Osteoblast (primary cell): Measurements from ENCODE around the gene PTBP1. TPM values are rescaled to one million over a fixed set of nuclear protein-coding genes. Genes with fewer than 3 reads are reported as not detected.

Source experiments
- DNase-seq: peaks from one replicate; pipeline ENCODE4 v3.0.0; 2011; ENCODE audit warnings: low spot score, mixed read lengths; ENCODE audit not compliant: insufficient read length; ENCODE audit errors: missing footprints
- H2AFZ ChIP-seq: 2 replicates; pipeline ENCODE4 v1.6.0; 2011; ENCODE audit warnings: mild to moderate bottlenecking, low read length
- H3K27ac ChIP-seq: 2 replicates; pipeline ENCODE4 v1.5.1; 2011; ENCODE audit warnings: mild to moderate bottlenecking, low read depth, low read length, moderate library complexity
- H3K27me3 ChIP-seq: 2 replicates; pipeline ENCODE4 v1.6.0; 2012; ENCODE audit warnings: mild to moderate bottlenecking, control low read depth, inconsistent platforms, low read length, moderate library complexity; ENCODE audit not compliant: insufficient read depth
- H3K36me3 ChIP-seq: 2 replicates; pipeline ENCODE4 v1.5.1; 2011; ENCODE audit warnings: mild to moderate bottlenecking, low read length, control low read depth, moderate library complexity; ENCODE audit not compliant: insufficient read depth
- H3K4me1 ChIP-seq: 2 replicates; pipeline ENCODE4 v1.5.1; 2011; ENCODE audit warnings: mild to moderate bottlenecking, low read length, control low read depth, moderate library complexity; ENCODE audit not compliant: insufficient read depth
- H3K4me2 ChIP-seq: 2 replicates; pipeline ENCODE4 v1.6.0; 2011; ENCODE audit warnings: mild to moderate bottlenecking, low read length; ENCODE audit not compliant: insufficient read depth
- H3K4me3 ChIP-seq: fragments of 200-600 bp; sonication (generic); 3 replicates; pipeline ENCODE4 v1.5.1; 2012; ENCODE audit warnings: mild to moderate bottlenecking, low read length, inconsistent platforms; ENCODE audit not compliant: insufficient read depth
- H3K79me2 ChIP-seq: 2 replicates; pipeline ENCODE4 v1.6.0; 2012; ENCODE audit warnings: mild to moderate bottlenecking, low read length, control low read depth, inconsistent platforms; ENCODE audit not compliant: insufficient read depth
- H3K9me3 ChIP-seq: 2 replicates; pipeline ENCODE4 v1.5.1; 2011; ENCODE audit warnings: low read depth, low read length, control low read depth
- H4K20me1 ChIP-seq: 2 replicates; pipeline ENCODE4 v1.6.0; 2012; ENCODE audit warnings: mild to moderate bottlenecking, low read length, control low read depth; ENCODE audit not compliant: insufficient read depth
- CTCF ChIP-seq: IDR thresholded peaks from 2 replicates; pipeline ENCODE4 v1.5.1; 2011; ENCODE audit warnings: mild to moderate bottlenecking, low read depth, low read length, moderate library complexity; ENCODE audit errors: extremely low read depth
- total RNA-seq: library from RNA; depleted of rRNA; stranded (reverse); fragments of >200 nt; gene quantifications from 2 replicates; pipeline ENCODE4 v1.2.3, GENCODE V29; 2012

Gene PTBP1
- total RNA-seq, 1 donor, result 106 TPM

GRCh38 chr19:827314-827709 is 30.1 kb downstream of the PTBP1 start:
- Histone ChIP-seq H4K20me1 (no peaks in the 10 kb centered on the region), H3K4me3 (no peak overlapping the region), H3K4me1 (peaks cover 8% of the 10 kb centered on the region), H3K27ac (no peak overlapping the region), H3K79me2 (no peaks in the 10 kb centered on the region), H3K9me3 (no peaks in the 10 kb centered on the region), H3K4me2 (no peak overlapping the region), H2AFZ (no peak overlapping the region), H3K36me3 (no peaks in the 10 kb centered on the region), H3K27me3 (no peaks in the 10 kb centered on the region)
- no peak for TF ChIP-seq CTCF
- DNase-seq, result no peak

- Histone ChIP-seq H3K4me1 (peaks cover 8% of the 10 kb centered on the region), H3K79me2 (no peaks in the 10 kb centered on the region), H3K9me3 (no peaks in the 10 kb centered on the region), H3K4me3 (no peak within 1 kb of the TSS), H3K36me3 (no peaks in the 10 kb centered on the region), H3K27ac (no peak within 1 kb of the TSS), H3K4me2 (no peak within 1 kb of the TSS), H3K27me3 (no peaks in the 10 kb centered on the region), H2AFZ (no peak within 1 kb of the TSS), H4K20me1 (no peaks in the 10 kb centered on the region)
- TF ChIP-seq CTCF, result no peak
- DNase-seq, result no peak
These were observed 30.6 kb downstream of the PTBP1 start, which contains the start of gene AZU1 for GRCh38 chr19:827710-828321. TSS of gene AZU1 (plus strand) at chr19:827837. CDS start at chr19:827847, 10 bp downstream.

GRCh38 chr19:829129-829758 is 32.0 kb downstream of the PTBP1 start:
- Histone ChIP-seq H3K4me3 (no peak overlapping the region), H2AFZ (no peak overlapping the region), H3K4me2 (no peak overlapping the region), H3K27ac (no peak overlapping the region), H3K27me3 (no peaks in the 10 kb centered on the region), H3K9me3 (no peaks in the 10 kb centered on the region), H3K36me3 (no peaks in the 10 kb centered on the region), H3K79me2 (no peaks in the 10 kb centered on the region), H3K4me1 (no peaks in the 10 kb centered on the region), H4K20me1 (no peaks in the 10 kb centered on the region)
- no peak for TF ChIP-seq CTCF
- DNase-seq, result no peak
